ENCODE measurements around the gene RFX3. TPM values are rescaled to one million over a fixed set of nuclear protein-coding genes. Genes with fewer than 3 reads are reported as not detected.

RFX3 gene
- total and polyA plus RNA-seq, 2 donors from 2014 or later = 1.6 to 17.8 TPM

DNA sequence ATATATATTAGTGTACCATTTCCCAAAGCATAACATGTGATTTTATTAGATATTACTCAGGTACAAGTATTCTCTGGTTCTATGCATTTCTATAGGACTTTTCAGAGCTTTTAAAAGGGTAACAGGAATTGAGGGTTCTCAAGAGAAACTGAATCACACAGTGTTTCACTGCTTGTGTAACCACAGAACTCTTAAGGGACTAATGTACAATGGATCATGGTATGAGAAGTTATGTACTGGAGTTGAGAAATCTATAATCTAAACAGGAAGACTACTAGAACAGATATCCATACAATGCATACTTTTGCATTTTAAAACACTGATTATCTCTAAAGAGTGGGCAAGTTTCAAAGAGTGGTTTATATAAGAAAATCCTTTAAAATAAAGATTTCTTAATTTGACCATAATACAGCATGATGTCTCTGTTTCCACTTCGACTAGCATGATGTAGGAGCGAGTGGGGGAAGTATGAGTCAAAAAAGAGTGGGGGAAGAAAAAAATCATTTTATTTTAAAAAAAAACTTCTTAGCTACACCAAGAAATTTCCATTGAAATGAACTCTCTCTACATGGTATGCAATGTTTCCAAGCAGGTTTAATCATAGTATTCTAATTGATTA is 183.5 kb downstream of the RFX3 start:
- H3K27me3 ChIP-seq (ENCODE audit: control insufficient read depth, insufficient read depth, low read length) = no peaks in the 10 kb centered on the region
- H3K27ac ChIP-seq (ENCODE audit: low read depth in 2 of 2, low read length in 2 of 2) = no peak overlapping the region
- intact Hi-C loops (cut with DNase I) = no loop called here
- H3K4me3 ChIP-seq (ENCODE audit: low read length in 3 of 3) = no peak overlapping the region
- no peak overlapping the region for H3K9ac ChIP-seq (ENCODE audit: low read length in 3 of 3)
- H3K4me1 ChIP-seq (ENCODE audit: control insufficient read depth in 2 of 3, insufficient read depth in 2 of 3, low read depth in 1 of 3, low read length in 3 of 3) = no peaks in the 10 kb centered on the region
- TF ChIP-seq, protein P1, sequence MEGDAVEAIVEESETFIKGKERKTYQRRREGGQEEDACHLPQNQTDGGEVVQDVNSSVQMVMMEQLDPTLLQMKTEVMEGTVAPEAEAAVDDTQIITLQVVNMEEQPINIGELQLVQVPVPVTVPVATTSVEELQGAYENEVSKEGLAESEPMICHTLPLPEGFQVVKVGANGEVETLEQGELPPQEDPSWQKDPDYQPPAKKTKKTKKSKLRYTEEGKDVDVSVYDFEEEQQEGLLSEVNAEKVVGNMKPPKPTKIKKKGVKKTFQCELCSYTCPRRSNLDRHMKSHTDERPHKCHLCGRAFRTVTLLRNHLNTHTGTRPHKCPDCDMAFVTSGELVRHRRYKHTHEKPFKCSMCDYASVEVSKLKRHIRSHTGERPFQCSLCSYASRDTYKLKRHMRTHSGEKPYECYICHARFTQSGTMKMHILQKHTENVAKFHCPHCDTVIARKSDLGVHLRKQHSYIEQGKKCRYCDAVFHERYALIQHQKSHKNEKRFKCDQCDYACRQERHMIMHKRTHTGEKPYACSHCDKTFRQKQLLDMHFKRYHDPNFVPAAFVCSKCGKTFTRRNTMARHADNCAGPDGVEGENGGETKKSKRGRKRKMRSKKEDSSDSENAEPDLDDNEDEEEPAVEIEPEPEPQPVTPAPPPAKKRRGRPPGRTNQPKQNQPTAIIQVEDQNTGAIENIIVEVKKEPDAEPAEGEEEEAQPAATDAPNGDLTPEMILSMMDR (IDR thresholded peaks at IDR 0.05; ENCODE audit: borderline replicate concordance, extremely low read depth, insufficient read depth) = no peak
- no peak for FAIRE-seq
- H3K9me3 ChIP-seq (ENCODE audit: control insufficient read depth in 2 of 3, insufficient read depth in 1 of 3, low read length in 3 of 3) = no peaks in the 10 kb centered on the region
- no peaks in the 10 kb centered on the region for H3K36me3 ChIP-seq (ENCODE audit: control insufficient read depth in 2 of 3, insufficient read depth in 3 of 3, low read length in 3 of 3)
- no peak for DNase-seq

DNA sequence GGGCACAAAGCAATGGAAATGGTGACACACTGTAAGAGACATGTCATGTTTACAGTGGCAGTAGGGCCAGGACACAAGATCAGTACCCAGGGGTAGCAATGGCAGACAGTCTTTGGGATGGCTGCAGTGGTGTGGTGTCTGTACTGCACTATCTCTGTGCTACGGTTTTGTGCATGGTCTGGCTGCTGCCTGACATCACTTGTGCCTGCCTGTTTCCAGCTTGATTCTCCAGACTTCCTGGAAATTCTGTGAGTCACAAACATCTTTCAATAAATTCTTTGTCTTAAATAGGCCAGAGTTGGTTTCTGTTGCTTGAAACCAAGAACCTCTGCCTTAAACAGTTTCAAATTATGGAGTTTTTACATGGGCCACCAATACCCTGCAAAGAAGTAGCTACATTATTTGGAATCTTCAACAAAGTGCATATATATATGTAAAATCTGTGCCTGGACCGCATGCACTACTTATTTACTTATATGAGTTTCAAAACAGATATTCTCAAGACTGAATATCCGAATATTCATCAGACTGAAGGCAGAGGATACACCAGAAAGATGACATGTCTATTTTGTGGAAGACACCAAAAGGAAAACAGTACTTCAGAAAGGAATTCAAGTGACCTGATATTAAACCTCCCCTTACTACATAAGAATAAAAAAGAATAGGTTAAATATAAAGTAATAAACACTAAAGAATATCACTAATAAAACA is 188.1 kb downstream of the RFX3 start:
- H3K4me3 ChIP-seq (ENCODE audit: low read length in 3 of 3) = no peak overlapping the region
- no peaks in the 10 kb centered on the region for H3K27me3 ChIP-seq (ENCODE audit: control insufficient read depth, insufficient read depth, low read length)
- DNase-seq = peak in 1 of 5 donors; percentile 51
- TF ChIP-seq, protein P1 (IDR thresholded peaks at IDR 0.05; ENCODE audit: borderline replicate concordance, extremely low read depth, insufficient read depth) = no peak
- H3K4me1 ChIP-seq (ENCODE audit: control insufficient read depth in 2 of 3, insufficient read depth in 2 of 3, low read depth in 1 of 3, low read length in 3 of 3) = no peaks in the 10 kb centered on the region
- H3K27ac ChIP-seq (ENCODE audit: low read depth in 2 of 2, low read length in 2 of 2) = no peak overlapping the region
- FAIRE-seq = no peak
- no peaks in the 10 kb centered on the region for H3K9me3 ChIP-seq (ENCODE audit: control insufficient read depth in 2 of 3, insufficient read depth in 1 of 3, low read length in 3 of 3)
- intact Hi-C loops (cut with DNase I) = no loop called here
- H3K36me3 ChIP-seq (ENCODE audit: control insufficient read depth in 2 of 3, insufficient read depth in 3 of 3, low read length in 3 of 3) = no peaks in the 10 kb centered on the region
- H3K9ac ChIP-seq (ENCODE audit: low read length in 3 of 3) = no peak overlapping the region

DNA sequence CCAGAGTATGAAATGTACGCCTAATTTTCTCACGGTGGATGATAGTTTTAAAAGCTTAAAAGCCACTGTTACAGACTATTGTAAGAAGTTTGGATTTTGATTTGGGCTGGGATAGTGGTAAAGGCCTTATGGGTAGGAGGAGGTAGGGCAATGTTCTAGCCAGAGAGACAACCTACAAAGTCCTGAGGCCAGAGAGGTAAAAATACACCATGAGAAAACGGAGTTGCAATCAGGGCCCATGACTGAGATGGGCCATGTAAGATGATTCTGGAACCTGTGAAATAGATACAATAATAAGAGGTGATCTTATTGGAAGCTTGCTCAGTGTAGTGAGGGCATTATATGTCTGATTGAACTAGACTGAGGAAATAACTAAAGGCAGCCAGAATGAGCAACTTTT is 188.8 kb downstream of the RFX3 start:
- intact Hi-C loops (cut with DNase I) = no loop called here
- no peak for FAIRE-seq

More for the DNA sequence above, 188.8 kb downstream of the RFX3 start:
- no peak overlapping the region for H3K9ac ChIP-seq (ENCODE audit: low read length in 3 of 3)
- TF ChIP-seq, protein P1 (IDR thresholded peaks at IDR 0.05; ENCODE audit: borderline replicate concordance, extremely low read depth, insufficient read depth) = no peak
- DNase-seq = no peak
- no peaks in the 10 kb centered on the region for H3K4me1 ChIP-seq (ENCODE audit: control insufficient read depth in 2 of 3, insufficient read depth in 2 of 3, low read depth in 1 of 3, low read length in 3 of 3)
- no peaks in the 10 kb centered on the region for H3K27me3 ChIP-seq (ENCODE audit: control insufficient read depth, insufficient read depth, low read length)
- H3K27ac ChIP-seq (ENCODE audit: low read depth in 2 of 2, low read length in 2 of 2) = no peak overlapping the region
- no peaks in the 10 kb centered on the region for H3K9me3 ChIP-seq (ENCODE audit: control insufficient read depth in 2 of 3, insufficient read depth in 1 of 3, low read length in 3 of 3)
- H3K4me3 ChIP-seq (ENCODE audit: low read length in 3 of 3) = no peak overlapping the region
- no peaks in the 10 kb centered on the region for H3K36me3 ChIP-seq (ENCODE audit: control insufficient read depth in 2 of 3, insufficient read depth in 3 of 3, low read length in 3 of 3)
